Stimulated activated effector memory CD8-positive, alpha-beta T cell treated with anti-CD3 and anti-CD28 coated beads, Interleukin-12 subunit alpha, Interleukin-12 subunit beta, amount 100 ng/mL, for 72 hours (primary cell): ENCODE measurements around the gene EFNB1.

Experiments
- ATAC-seq: fragments of 150-1000 bp; cut with Tn5 transposase; 2 replicates; pipeline ENCODE4 v1.10.0; 2021
- DNase-seq, 2 donors: peaks; one replicate each; pipeline ENCODE4 v3.0.0; 2021 to 2022; ENCODE audit warnings: low spot score in 2 of 2
- H3K27ac Mint-ChIP-seq: one replicate; pipeline ENCODE4 v1.8.0; 2022; ENCODE audit warnings: mild to moderate bottlenecking, mixed read lengths
- H3K36me3 Mint-ChIP-seq: one replicate; pipeline ENCODE4 v1.8.0; 2022; ENCODE audit warnings: mild to moderate bottlenecking, mixed read lengths
- H3K4me1 Mint-ChIP-seq: one replicate; pipeline ENCODE4 v1.8.0; 2022; ENCODE audit warnings: mixed read lengths
- H3K4me3 Mint-ChIP-seq: one replicate; pipeline ENCODE4 v1.8.0; 2022; ENCODE audit warnings: mild to moderate bottlenecking, mixed read lengths
- H3K9me3 Mint-ChIP-seq: one replicate; pipeline ENCODE4 v1.8.0; 2022; ENCODE audit warnings: mixed read lengths

EFNB1 gene

DNA sequence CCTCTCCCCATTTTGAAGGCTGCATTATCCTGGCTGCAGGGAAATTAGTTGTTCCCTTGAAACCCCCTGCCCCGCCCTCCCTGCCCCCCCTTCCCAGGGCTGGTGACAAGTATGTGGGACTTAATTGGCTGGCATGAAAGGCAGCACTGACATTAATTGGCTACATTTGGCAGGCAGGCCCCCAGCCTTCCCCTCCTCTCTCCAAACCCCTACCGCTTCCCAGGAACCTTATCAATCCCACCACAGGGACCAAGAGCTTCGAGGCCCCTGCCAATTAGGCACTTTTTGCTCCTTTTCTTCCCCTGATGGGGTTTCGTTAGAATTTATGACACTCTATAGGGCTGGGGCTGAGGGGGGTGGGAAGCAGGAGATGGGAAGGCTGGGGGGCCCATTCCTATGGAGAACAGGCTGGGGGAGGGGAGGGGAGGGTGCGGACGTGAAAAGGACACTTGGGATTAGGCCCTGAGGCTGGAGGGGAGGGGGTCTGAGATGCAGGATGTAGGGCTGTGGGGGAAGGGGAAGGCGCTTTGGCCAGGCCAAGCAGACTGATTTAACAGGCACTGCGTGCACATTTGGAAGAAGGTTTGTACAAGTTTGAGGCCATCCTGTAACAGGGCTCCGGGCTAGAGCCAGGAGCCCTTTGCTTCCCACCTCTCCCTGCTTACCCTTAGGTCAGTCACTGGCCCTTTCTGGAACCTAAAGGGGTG, 52.2 kb downstream of the EFNB1 start:
- DNase-seq (no peak), ATAC-seq (no peak)
- H3K4me1 Mint-ChIP-seq: no peaks in the 10 kb centered on the region
- no peaks in the 10 kb centered on the region for H3K9me3 Mint-ChIP-seq
- no peak overlapping the region for H3K27ac Mint-ChIP-seq
- H3K36me3 Mint-ChIP-seq: no peaks in the 10 kb centered on the region
- H3K4me3 Mint-ChIP-seq: no peak overlapping the region

DNA sequence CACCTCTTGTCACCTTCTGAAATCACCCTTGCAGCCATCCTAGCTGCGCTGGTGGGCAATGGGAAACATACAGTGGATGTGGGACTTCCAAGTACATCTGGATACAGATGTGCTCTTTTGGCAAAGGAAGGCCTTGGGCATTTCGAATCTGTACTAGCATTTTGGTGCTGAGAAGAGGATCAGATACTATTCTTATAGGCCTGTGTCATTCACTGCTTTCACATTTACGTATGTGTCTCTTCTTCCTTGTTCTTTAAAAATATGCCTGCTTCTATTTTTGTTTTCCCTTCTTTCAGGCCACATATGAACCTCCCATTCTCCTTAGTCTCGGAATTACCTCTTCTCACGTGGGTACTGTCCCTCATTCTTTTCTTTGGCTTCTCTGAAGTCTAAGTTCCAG, 53.1 kb downstream of the EFNB1 start:
- no peaks in the 10 kb centered on the region for H3K36me3 Mint-ChIP-seq
- DNase-seq (no peak), ATAC-seq (no peak)
- H3K27ac Mint-ChIP-seq: no peak overlapping the region
- no peak overlapping the region for H3K4me3 Mint-ChIP-seq
- H3K9me3 Mint-ChIP-seq: no peaks in the 10 kb centered on the region
- no peaks in the 10 kb centered on the region for H3K4me1 Mint-ChIP-seq

DNA sequence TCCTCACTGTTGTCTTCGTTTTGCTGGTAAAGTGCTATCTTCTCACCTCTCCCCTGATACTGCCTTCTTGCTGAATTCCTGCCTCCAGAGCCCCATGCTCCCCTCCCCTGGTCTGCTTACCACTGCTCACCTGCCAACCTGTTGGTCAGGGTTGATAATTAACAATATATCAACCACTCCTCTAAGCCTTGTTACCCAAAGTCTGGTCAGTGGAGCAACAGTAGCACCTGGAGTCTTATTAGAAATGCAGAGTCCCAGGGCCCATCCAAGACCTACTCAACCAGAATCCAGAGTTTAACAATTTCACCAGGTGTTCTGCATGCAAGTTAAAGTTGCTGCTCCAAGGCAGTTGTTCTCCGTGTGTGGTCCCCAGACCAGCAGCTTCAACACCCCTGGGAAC, 55.0 kb downstream of the EFNB1 start:
- Mint-ChIP-seq H3K9me3 (no peaks in the 10 kb centered on the region), H3K27ac (no peak overlapping the region), H3K4me3 (no peak overlapping the region), H3K4me1 (no peaks in the 10 kb centered on the region), H3K36me3 (no peaks in the 10 kb centered on the region)
- DNase-seq (no peak), ATAC-seq (no peak)

DNA sequence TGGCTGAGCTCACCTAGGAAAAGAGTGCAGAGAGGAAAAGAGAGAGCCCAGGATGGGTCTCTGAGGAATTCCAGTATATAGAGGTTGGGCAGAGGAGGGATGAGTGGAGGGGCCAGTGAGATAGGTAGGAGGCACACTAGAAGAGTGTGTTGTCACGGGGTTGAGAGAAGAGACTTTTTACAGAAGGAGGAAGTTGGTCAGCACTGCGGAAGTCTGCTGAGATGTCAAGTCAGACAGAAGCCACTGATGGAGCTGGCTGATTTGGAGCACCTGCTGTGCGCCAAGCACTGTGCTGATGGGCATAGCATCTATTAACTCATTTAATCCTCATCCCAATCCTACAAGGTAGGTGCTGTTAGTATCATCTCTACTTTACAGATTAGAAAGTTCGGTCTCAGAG, 60.4 kb downstream of the EFNB1 start:
- ATAC-seq (no peak), DNase-seq (no peak)
- Mint-ChIP-seq H3K4me1 (no peaks in the 10 kb centered on the region), H3K4me3 (no peak overlapping the region), H3K27ac (no peak overlapping the region), H3K36me3 (no peaks in the 10 kb centered on the region), H3K9me3 (no peaks in the 10 kb centered on the region)
